GM12801 (cell line): ENCODE data around the gene RIMS1.

Source experiments
- TF ChIP-seq, protein P1 (sequence below): IDR thresholded peaks from one replicate; pipeline ENCODE4 v1.5.1; 2011; ENCODE audit warnings: control low read depth; ENCODE audit not compliant: insufficient read length; ENCODE audit errors: extremely low read depth

RIMS1 gene

DNA sequence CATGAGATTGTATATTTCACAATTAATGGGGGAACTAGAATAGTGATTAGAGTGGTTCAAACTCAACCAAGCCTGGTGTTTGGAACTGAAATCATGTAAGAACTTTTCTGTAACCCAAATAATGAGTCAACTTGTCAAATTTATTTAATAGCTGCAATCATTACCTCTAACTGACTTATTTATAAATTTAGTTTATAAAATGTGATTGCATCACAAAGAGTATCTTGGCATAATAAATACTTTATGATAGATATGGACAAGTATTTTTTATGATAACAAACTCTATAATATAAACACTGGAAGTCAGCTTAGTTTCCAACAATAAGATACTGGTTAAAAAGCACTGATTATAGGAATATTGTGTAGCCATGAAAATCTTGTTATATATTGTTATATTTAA lies 319.1 kb downstream of the RIMS1 start:
- TF ChIP-seq, protein P1, sequence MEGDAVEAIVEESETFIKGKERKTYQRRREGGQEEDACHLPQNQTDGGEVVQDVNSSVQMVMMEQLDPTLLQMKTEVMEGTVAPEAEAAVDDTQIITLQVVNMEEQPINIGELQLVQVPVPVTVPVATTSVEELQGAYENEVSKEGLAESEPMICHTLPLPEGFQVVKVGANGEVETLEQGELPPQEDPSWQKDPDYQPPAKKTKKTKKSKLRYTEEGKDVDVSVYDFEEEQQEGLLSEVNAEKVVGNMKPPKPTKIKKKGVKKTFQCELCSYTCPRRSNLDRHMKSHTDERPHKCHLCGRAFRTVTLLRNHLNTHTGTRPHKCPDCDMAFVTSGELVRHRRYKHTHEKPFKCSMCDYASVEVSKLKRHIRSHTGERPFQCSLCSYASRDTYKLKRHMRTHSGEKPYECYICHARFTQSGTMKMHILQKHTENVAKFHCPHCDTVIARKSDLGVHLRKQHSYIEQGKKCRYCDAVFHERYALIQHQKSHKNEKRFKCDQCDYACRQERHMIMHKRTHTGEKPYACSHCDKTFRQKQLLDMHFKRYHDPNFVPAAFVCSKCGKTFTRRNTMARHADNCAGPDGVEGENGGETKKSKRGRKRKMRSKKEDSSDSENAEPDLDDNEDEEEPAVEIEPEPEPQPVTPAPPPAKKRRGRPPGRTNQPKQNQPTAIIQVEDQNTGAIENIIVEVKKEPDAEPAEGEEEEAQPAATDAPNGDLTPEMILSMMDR: no peak

GRCh38 chr6:72206606-72207005 lies 320.3 kb downstream of the RIMS1 start:
- TF ChIP-seq, protein P1: no peak

DNA sequence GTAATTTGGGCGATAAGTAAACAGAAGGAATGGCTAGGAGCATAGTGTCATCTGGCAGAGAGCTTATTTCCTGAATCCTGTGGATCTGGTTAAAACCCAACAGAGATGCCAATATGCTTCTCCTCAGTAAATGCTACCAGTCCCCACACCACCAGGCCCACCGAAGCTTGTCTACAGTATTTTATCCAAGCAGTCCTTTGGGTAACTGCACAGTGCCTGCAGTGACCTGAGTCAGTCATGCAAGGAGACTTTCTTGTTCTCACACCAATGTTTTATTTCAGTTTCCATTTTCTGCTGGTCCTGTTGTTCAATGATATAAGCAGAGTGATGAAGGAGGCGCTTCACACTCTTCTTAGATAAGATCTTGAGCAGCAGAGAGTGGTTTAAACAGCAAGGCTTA lies 326.3 kb downstream of the RIMS1 start:
- TF ChIP-seq, protein P1: no peak

DNA sequence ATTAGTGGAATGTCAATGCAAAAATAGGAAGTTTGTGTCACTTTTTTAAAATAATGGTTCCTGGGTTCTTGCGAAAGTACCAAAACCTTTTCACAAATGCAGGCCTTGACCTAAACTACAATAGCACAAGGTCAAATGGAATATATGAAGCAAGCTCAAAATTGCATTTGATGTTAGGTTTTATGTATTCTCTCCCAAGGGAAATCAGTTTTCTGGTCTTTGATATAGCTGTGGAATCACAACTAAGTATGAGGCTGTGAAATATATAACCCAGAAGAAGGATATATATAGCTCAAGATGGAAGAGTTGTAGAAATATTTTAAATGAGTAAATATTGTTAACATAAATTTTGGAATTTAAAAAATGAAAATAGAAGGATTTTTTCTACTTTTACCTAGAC lies 327.3 kb downstream of the RIMS1 start:
- TF ChIP-seq, protein P1: no peak

GRCh38 chr6:72216222-72217068 lies 330.1 kb downstream of the RIMS1 start:
- TF ChIP-seq, protein P1: no peak

DNA sequence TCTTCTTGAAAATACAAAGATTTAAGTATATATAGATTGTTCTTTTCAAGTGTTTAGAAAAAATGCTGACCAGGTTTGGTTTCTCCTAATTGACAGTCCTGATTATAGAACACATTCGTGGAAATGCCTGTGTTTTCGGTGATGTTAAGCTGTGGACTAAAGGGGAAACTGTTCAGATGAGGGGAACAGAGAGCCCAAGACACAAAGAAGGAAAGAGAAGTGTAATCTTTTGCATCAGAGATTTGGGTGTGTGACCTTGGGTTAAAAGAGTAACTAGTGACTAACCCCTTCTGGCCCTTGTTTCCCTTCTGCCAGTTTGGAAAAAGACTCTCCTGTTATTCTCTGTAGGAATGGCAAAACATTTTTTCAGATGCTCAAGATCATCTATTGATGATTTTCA lies 331.3 kb downstream of the RIMS1 start:
- TF ChIP-seq, protein P1: no peak

- TF ChIP-seq, protein P1: no peak
Measured at GRCh38 chr6:72218125-72218524, 331.8 kb downstream of the RIMS1 start.
